GM13977 (cell line): Measurements from ENCODE around the gene SH3D21.
A peak's percentile ranks its signal among the peaks of the same experiment; 100 is the strongest.

Experiments
- DNase-seq: peaks from one replicate; pipeline ENCODE4 v3.0.0; 2012; ENCODE audit warnings: low spot score
- CTCF ChIP-seq: IDR thresholded peaks from 2 replicates; pipeline ENCODE4 v1.5.1; 2012; ENCODE audit warnings: mild to moderate bottlenecking, control low read depth; ENCODE audit not compliant: insufficient read depth; ENCODE audit errors: extremely low read depth, missing control alignments
- in situ Hi-C: fragments of 300-500 bp; cut with MboI; formaldehyde crosslinking; loops from one replicate; pipeline ENCODE4 v1.12.0; 2022; ENCODE audit warnings: low sequenced_read_pairs, low pct_unique_long_range_greater_than_20kb, mixed read lengths, inconsistent platforms; ENCODE audit not compliant: unreplicated experiment

SH3D21 gene

GRCh38 chr1:36369061-36369861 lies 63.1 kb downstream of the SH3D21 start:
- in situ Hi-C loops: no loop called here
- peak; percentile 83 for DNase-seq
- peak; percentile 90 for TF ChIP-seq CTCF
